GM23338 (cell line): Measurements from ENCODE around the gene RPTOR. TPM values are rescaled to one million over a fixed set of nuclear protein-coding genes. Genes with fewer than 3 reads are reported as not detected.

ENCODE experiments used
- ATAC-seq: fragments of 200-7000 bp; cut with Tn5 transposase; 3 replicates; pipeline ENCODE4 v1.9.1; 2020
- DNase-seq: peaks from one replicate; pipeline ENCODE4 v3.0.0-alpha.2; 2015; ENCODE audit warnings: low spot score
- H2AFZ ChIP-seq: fragments of 200-600 bp; sonication (generic); 2 replicates; pipeline ENCODE4 v1.8.0; 2016; ENCODE audit warnings: antibody characterized with exemption, mild to moderate bottlenecking, moderate library complexity
- H3F3A ChIP-seq: fragments of 200-600 bp; sonication (generic); replicated peaks from 2 replicates; pipeline ENCODE4 v1.8.0; 2017; ENCODE audit warnings: antibody characterized with exemption, mixed run types, low read depth
- H3K27ac ChIP-seq: fragments of 200-600 bp; sonication (generic); 2 replicates; pipeline ENCODE4 v1.6.1; 2016; ENCODE audit warnings: low read depth
- H3K27me3 ChIP-seq: fragments of 200-600 bp; sonication (generic); 2 replicates; pipeline ENCODE4 v1.8.0; 2016; ENCODE audit warnings: mild to moderate bottlenecking, mixed run types, moderate library complexity; ENCODE audit not compliant: insufficient read depth
- H3K36me3 ChIP-seq: fragments of 200-600 bp; sonication (generic); 2 replicates; pipeline ENCODE4 v1.8.0; 2016; ENCODE audit warnings: mild to moderate bottlenecking; ENCODE audit not compliant: insufficient read depth
- H3K4me1 ChIP-seq: fragments of 200-600 bp; sonication (generic); 2 replicates; pipeline ENCODE4 v1.8.0; 2016; ENCODE audit warnings: mild to moderate bottlenecking, moderate library complexity; ENCODE audit not compliant: insufficient read depth
- H3K4me2 ChIP-seq: fragments of 200-600 bp; sonication (generic); 2 replicates; pipeline ENCODE4 v1.7.1; 2017; ENCODE audit warnings: mixed run types
- H3K4me3 ChIP-seq: fragments of 200-600 bp; sonication (generic); 2 replicates; pipeline ENCODE4 v1.6.1; 2016; ENCODE audit warnings: mixed run types
- H3K79me2 ChIP-seq: fragments of 200-600 bp; sonication (generic); replicated peaks from 2 replicates; pipeline ENCODE4 v1.8.0; 2017; ENCODE audit warnings: mild to moderate bottlenecking; ENCODE audit not compliant: insufficient read depth
- H3K9me2 ChIP-seq: fragments of 200-600 bp; sonication (generic); 2 replicates; pipeline ENCODE4 v1.8.0; 2017; ENCODE audit not compliant: insufficient read depth
- H4K20me1 ChIP-seq: fragments of 200-600 bp; sonication (generic); replicated peaks from 2 replicates; pipeline ENCODE4 v1.8.0; 2017; ENCODE audit warnings: mild to moderate bottlenecking; ENCODE audit not compliant: insufficient read depth
- H3K27ac Mint-ChIP-seq: 2 replicates; pipeline ENCODE4 v1.8.0; 2020; ENCODE audit warnings: inconsistent platforms, mild to moderate bottlenecking, moderate library complexity, mixed read lengths
- H3K27me3 Mint-ChIP-seq: 3 replicates; pipeline ENCODE4 v1.8.0; 2022; ENCODE audit warnings: low read depth, mild to moderate bottlenecking, moderate library complexity, mixed read lengths, inconsistent platforms; ENCODE audit not compliant: insufficient read depth, poor library complexity
- H3K36me3 Mint-ChIP-seq: 3 replicates; pipeline ENCODE4 v1.8.0; 2021; ENCODE audit warnings: low read depth, mild to moderate bottlenecking, inconsistent platforms, moderate library complexity, mixed read lengths
- H3K4me1 Mint-ChIP-seq: 3 replicates; pipeline ENCODE4 v1.8.0; 2020; ENCODE audit warnings: mild to moderate bottlenecking, inconsistent platforms, mixed read lengths
- H3K4me3 Mint-ChIP-seq: 3 replicates; pipeline ENCODE4 v1.8.0; 2021; ENCODE audit warnings: moderate library complexity, mild to moderate bottlenecking, inconsistent platforms, mixed read lengths
- H3K9me3 Mint-ChIP-seq: 3 replicates; pipeline ENCODE4 v1.8.0; 2020; ENCODE audit warnings: moderate library complexity, mild to moderate bottlenecking, inconsistent platforms, mixed read lengths
- ETS1 ChIP-seq: IDR thresholded peaks from 2 replicates; pipeline ENCODE4 v1.6.1; 2016; ENCODE audit warnings: antibody characterized with exemption
- EZH2phosphoT487 ChIP-seq: fragments of 200-600 bp; sonication (generic); IDR thresholded peaks from one replicate; pipeline ENCODE4 v1.8.1; 2018; ENCODE audit warnings: antibody characterized with exemption; ENCODE audit not compliant: unreplicated experiment
- ZNF114 ChIP-seq: fragments of 250-450 bp; sonication (Bioruptor Pico); IDR thresholded peaks from 2 replicates; pipeline ENCODE4 v1.5.0; 2020; ENCODE audit warnings: mild to moderate bottlenecking, moderate library complexity
- ZNF331 ChIP-seq: fragments of 250-450 bp; sonication (Bioruptor Pico); IDR thresholded peaks from 2 replicates; pipeline ENCODE4 v1.5.0; 2020; ENCODE audit warnings: low read depth, mild to moderate bottlenecking, moderate library complexity
- ZNF462 ChIP-seq: fragments of 250-450 bp; sonication (Bioruptor Pico); IDR thresholded peaks from 2 replicates; pipeline ENCODE4 v1.5.0; 2020; ENCODE audit warnings: mild to moderate bottlenecking, moderate library complexity
- polyA plus RNA-seq: library from polyadenylated mRNA; unstranded; fragments of >200 nt; fragmentation: Nextera tagmentation; extraction: Ambion mirVana; gene quantifications from 2 replicates; pipeline ENCODE4 v1.2.1, GENCODE V29; 2016
- total RNA-seq: library from RNA; depleted of rRNA; stranded (reverse); fragments of >200 nt; shearing (Covaris generic); gene quantifications from 2 replicates; pipeline ENCODE4 v1.2.3, GENCODE V29; 2014

The RPTOR gene
- total and polyA plus RNA-seq, 2 experiments from 2014 or later = 9.5 to 38.0 TPM

DNA sequence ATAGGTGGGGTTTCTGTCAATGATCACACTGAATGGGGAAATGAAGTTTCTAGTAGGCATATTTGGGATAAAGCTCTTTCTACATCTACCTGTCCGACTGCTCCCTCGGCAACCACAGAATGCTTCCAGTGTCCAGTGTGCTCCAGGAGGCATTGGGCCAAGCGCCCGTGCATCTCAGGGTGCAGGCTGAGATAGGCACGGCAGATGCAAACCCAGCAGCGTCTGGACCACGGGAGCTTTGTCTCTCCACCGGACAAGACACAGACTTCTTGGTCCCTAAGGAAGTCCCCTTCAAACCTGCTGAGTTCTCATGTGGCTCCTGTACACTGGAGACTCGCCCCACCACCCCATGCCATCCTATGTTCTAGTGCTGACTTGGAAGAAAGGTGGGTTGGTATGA is 202.8 kb downstream of the RPTOR start:
- H3K27ac ChIP-seq = no peak overlapping the region
- Mint-ChIP-seq H3K9me3 (no peaks in the 10 kb centered on the region; the same call in 2 of the 3 replicates), H3K4me1 (peaks cover 19% of the 10 kb centered on the region), H3K36me3 (peaks cover 2% of the 10 kb centered on the region; the same call in 2 of the 3 replicates), H3K27me3 (peaks cover 2% of the 10 kb centered on the region), H3K27ac (no peak overlapping the region), H3K4me3 (no peak overlapping the region)
- ATAC-seq (no peak), DNase-seq (no peak)
- H3K4me1 ChIP-seq = 0 out of 2 replicates have a peak, but pooled peaks cover 9% of the 10 kb centered on the region
- H3F3A ChIP-seq = 0 out of 2 replicates have a peak, but pooled peaks cover 3% of the 10 kb centered on the region
- no peaks in the 10 kb centered on the region for H3K9me2 ChIP-seq
- H3K27me3 ChIP-seq = no peaks in the 10 kb centered on the region
- 0 out of 2 replicates have a peak, but pooled peaks cover 3% of the 10 kb centered on the region for H3K79me2 ChIP-seq
- no peak overlapping the region for H3K4me3 ChIP-seq
- H3K4me2 ChIP-seq = no peak overlapping the region
- H2AFZ ChIP-seq = no peak overlapping the region
- H3K36me3 ChIP-seq = no peaks in the 10 kb centered on the region
- peaks cover 7% of the 10 kb centered on the region; the same call in 1 of the 2 replicates for H4K20me1 ChIP-seq
- TF ChIP-seq ETS1 (no peak), ZNF114 (CRISPR knock-in tag) (no peak), ZNF462 (CRISPR knock-in tag) (no peak), EZH2phosphoT487 (no peak)

- no peaks in the 10 kb centered on the region for H3K27me3 ChIP-seq
- DNase-seq = no peak
- Mint-ChIP-seq H3K4me3 (no peak overlapping the region), H3K9me3 (no peaks in the 10 kb centered on the region; the same call in 2 of the 3 replicates), H3K4me1 (peaks cover 29% of the 10 kb centered on the region), H3K36me3 (peaks cover under 1% of the 10 kb centered on the region; the same call in 1 of the 3 replicates), H3K27ac (no peak overlapping the region), H3K27me3 (peaks cover 3% of the 10 kb centered on the region)
- H3K4me1 ChIP-seq = 0 out of 2 replicates have a peak, but pooled peaks cover 9% of the 10 kb centered on the region
- no peaks in the 10 kb centered on the region for H3K9me2 ChIP-seq
- H3K27ac ChIP-seq = no peak overlapping the region
- no peak overlapping the region for H2AFZ ChIP-seq
- H3K4me2 ChIP-seq = no peak overlapping the region
- ATAC-seq = no peak
- H3F3A ChIP-seq = no peaks in the 10 kb centered on the region
- peaks cover 4% of the 10 kb centered on the region; the same call in 1 of the 2 replicates for H4K20me1 ChIP-seq
- H3K79me2 ChIP-seq = 0 out of 2 replicates have a peak, but pooled peaks cover 3% of the 10 kb centered on the region
- no peak overlapping the region for H3K4me3 ChIP-seq
- no peaks in the 10 kb centered on the region for H3K36me3 ChIP-seq
- no peak for TF ChIP-seq ZNF331
Observed at GRCh38 chr17:80749611-80750010, 205.0 kb downstream of the RPTOR start.
